GM21447 (cell line): ENCODE measurements around the gene RPL35A.
"Not testable (repeated sequence)": the region's sequence is repeated elsewhere in the genome, so short reads cannot be mapped to it uniquely, and the experiment has no call there.

Source experiments
- ATAC-seq: cut with Tn5 transposase; IDR thresholded peaks from one replicate; pipeline ENCODE4 v1.9.1; 2021; ENCODE audit not compliant: unreplicated experiment

Gene RPL35A

DNA sequence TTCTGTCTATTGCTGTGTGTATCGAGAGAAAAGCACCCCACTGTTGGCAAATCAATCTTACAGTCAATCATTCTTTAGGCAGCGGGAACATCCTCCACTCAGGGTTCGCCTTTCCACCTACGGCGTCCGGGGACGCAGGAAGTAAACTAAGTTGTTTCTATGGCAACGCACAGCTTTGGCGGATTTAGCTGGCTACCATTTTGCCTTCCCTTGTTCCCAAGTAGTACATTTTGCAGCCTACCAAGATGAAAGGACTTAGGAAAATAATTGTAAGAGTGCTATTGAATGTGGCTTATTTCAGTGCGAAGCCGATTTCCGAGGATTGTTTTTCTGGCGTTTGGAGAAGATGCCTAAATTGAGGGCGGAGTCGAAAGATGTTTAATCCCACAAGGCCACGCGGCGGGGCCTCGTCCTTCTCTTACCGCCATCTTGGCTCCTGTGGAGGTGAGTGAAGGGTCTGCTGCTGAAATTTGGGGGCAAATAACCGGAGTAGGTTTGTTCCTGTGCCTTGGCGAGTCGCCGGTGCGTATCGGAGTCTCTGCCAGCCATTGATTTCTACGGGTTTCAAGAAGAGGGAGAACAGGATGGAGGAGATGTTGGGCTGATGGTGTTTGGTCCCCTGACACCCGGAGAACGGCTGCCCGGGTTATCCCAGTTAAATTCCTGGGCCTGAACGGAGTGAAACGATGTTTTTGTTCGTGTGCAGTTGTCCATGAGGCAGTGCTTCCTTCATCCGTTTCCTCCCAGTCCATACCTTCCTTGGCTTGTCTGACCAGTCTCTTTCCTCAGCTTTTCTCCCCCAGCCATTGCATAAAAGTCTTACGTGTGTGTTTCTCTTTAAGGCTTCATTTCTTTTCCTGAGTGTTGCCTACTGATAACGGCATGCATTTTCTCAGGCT, at the start of gene RPL35A:
RPL35A (plus strand) TSS at position 413 of the 899 bp plus-strand sequence. CDS start 778 bp downstream, outside the sequence.
- ATAC-seq: peak; percentile 93

DNA sequence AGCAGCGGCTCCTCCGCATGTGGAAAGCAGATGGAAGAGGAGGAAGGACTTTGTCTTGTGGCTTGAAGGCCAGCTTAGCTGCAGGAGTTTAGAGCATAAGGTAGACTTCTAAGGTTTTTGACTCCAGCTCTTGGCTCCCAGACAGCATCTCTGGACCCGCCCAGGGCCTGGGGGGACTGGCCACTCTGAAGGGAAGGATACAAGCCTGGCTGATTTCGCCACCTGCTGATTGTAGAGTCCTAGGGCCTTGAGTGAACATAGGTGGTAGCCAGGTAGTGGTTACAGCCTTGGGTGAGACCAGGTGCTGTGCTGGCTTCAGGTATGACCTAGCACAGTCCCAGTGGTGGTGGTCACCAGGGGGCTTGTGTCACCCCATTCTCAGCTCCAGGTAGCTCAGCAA, 48.4 kb upstream of the RPL35A start:
- no peak for ATAC-seq

DNA sequence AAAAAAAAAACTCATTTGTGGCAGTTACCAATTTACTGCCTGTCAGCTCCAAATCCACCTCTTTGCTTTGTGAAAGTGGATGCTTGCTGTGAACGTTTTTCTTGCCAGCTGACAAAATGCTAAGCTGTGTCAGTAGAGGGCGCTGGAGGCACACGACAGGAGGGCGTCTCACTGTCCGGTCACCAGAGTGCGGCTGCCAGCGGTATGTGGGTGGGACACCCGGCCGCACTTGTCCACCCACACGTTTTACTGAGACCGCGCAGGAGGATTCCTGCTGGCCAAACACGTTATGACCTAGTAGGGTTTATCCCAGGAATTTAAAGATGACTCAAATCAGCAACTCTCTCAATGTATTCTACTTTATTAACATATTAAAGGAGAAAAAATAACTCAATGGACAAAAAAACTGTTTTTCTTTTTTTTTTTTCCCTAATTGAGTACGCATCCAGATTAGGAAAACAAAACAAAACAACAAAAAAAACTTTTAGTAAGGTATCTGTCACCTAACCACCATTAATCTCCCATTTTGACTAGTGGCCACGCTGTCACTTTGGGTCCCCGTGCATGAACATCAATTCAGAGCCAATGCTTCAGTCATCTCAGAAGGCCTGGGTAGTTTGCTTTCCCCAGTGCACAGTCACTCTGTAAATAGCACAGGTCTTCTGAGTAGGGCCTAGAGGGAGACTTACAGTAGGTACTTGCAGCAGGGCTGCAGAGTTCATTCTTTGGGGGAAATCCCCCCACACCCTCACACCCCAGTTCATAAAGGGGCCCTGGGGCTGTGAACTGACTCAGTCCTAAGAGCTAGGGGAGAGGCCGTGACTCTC, 43.8 kb upstream of the RPL35A start:
- peak; percentile 78 for ATAC-seq

- no peak for ATAC-seq
Measured at GRCh38 chr3:197906850-197907187, 43.2 kb upstream of the RPL35A start.

- no peak for ATAC-seq
Measured at GRCh38 chr3:197907196-197907595, 42.8 kb upstream of the RPL35A start.

- ATAC-seq: not testable (repeated sequence)
Measured at GRCh38 chr3:197908550-197908949, 41.4 kb upstream of the RPL35A start.

GRCh38 chr3:197908957-197909701, 40.9 kb upstream of the RPL35A start:
- ATAC-seq: no peak

DNA sequence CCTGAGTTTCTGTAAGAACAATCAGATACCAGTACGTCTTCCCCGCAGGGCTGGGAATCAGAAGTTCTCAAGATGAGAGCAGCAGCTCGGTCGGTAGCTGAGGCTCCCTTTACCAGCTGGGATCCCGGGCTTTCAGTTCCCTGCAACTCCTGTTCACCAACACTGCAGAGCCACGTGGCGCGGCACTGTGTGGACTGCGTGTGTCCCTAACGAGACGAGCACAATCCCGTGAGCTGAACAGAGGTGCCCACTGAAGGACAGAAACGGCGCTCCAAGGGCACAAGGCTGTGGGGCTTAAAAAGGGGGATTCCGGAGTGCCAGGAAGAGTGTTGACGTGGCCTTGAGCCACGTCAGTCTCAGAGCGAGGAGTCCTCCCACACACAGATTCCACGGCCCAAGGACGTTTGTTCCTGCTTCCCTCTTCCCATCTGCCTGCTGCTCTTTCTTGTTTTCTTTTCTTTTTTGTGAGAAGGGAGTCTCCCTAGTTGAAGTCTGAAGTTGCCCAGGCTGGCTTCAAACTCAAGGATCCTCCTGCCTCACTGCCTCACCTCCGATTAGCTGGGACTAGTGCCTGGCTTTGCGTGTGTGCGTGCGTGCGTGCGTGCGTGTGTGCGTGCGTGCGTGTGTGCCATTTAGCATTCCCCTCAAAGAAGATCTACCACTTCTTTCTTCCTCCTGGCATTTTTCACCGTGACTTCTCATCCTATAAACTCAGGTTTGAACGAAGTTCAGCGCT, 37.1 kb upstream of the RPL35A start:
- no peak for ATAC-seq

DNA sequence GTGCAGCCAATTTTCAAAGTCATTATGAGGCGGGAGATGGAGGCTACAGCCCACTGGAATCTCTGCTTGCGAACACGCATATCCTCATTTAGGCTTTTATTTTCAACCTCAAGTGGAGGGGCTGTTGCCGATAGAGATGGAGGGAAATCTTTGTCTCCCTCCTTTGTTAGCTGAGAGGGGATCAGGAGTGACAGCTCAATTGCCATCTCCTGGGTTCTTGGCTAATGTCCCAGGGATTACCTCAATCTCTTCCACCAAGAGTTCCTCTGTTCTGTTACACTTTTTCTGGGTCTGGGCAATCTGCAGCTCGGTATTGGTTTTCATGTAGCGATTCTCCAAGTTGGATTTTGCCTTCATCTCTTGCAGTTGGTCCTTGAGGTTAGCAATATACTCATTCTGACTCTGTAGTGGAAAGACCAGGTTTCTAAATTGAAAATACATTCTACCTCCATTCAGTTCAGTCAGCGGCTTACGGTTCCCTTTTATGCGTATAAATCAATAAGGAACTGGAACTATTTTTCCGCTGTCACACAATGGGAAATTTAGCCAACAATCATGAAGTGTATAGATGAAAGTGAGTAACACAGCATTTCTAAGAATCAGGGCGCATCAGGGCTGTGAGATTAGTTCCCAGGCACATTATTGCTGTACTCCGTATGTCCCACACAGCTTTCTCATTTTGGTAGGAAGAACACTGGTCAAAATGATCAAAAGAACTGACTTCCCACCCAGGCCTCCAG, 36.2 kb upstream of the RPL35A start:
- no peak for ATAC-seq

DNA sequence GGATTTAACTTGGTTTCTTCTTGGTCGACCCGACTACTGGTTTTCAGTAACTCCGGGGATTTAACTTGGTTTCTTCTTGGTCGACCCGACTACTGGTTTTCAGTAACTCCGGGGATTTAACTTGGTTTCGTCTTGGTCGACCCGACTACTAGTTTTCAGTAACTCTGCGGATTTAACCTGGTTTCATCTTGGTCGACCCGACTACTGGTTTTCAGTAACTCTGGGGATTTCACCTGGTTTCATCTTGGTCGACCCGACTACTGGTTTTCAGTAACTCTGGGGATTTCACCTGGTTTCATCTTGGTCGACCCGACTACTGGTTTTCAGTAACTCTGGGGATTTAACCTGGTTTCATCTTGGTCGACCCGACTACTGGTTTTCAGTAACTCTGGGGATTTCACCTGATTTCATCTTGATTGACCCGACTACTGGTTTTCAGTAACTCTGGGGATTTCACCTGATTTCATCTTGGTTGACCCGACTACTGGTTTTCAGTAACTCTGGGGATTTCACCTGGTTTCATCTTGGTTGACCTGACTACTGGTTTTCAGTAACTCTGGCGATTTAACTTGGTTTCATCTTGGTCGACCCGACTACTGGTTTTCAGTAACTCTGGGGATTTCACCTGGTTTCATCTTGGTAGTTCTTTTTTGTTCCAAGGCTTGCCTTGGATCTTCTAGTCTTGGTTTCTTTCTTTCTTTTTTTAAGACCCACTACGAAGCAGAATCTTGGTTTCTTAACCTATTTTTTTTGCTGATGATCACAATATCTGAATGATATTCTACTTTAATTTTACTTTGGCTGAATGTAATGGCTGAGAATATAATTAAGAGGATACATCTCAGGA, 28.3 kb upstream of the RPL35A start:
- not testable (repeated sequence) for ATAC-seq

GRCh38 chr3:197926418-197926817, 23.6 kb upstream of the RPL35A start:
- ATAC-seq: no peak

DNA sequence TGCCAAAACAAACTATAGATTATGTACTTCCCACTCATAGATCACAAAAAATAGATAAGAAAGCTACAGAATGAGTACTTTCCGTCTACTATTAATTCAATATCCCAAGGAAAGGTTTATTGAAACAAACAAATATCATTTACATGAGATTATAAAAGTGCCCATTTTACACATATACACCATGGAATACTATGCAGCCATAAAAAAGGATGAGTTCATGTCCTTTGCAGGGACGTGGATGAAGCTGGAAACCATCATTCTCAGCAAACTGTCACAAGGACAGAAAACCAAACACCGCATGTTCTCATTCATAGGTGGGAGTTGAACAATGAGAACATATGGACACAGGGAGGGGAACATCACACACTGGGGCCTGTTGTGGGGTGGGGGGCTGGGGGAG, 22.4 kb upstream of the RPL35A start:
- not testable (repeated sequence) for ATAC-seq

DNA sequence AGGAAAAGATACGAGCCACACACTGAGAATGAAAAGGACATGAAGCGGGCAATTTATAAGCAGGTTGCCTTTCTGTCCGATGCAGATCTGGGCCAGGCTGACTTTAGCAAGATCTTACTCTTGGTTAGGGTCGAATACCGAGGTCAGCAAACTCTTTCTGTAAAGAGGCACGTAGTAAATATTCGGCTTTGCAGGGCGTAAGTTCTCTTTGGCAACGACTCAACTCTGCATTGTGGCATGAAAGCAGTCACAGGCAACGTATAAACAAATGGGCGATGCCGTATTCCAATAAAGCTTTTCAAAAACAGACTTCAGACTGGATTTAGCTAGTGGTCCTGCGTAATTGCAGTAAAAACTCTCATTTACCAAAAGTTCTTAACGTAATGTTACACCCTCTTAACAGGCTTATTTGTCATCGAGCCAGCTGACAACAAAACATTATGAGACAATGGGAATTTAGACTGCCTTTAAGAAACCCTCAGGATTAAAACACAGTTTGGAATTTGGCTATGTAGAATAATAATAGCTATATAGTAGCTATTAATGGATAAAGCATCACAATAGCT, 13.1 kb upstream of the RPL35A start:
- ATAC-seq: no peak

- no peak for ATAC-seq
Measured at GRCh38 chr3:197940745-197941384, 9.1 kb upstream of the RPL35A start.

- ATAC-seq: no peak
Measured at GRCh38 chr3:197942956-197943556, 6.9 kb upstream of the RPL35A start.

- ATAC-seq: no peak
Measured at GRCh38 chr3:197949191-197949777, 706 bp upstream of the RPL35A start.

- no peak for ATAC-seq
Measured at GRCh38 chr3:197950677-197951061, 679 bp downstream of the RPL35A start.
